HG02588 (cell line): ENCODE data around the gene RTP2.

Source experiments
- ATAC-seq: cut with Tn5 transposase; IDR thresholded peaks from one replicate; pipeline ENCODE4 v1.9.1; 2021; ENCODE audit warnings: mild to moderate bottlenecking, moderate library complexity; ENCODE audit not compliant: unreplicated experiment

The RTP2 gene

GRCh38 chr3:187702507-187703033 is at the start of gene RTP2:
Gene RTP2 (minus strand): TSS chr3:187702557. CDS start chr3:187702128, 429 bp downstream.
- ATAC-seq, result no peak

GRCh38 chr3:187750513-187751123 is 48.3 kb upstream of the RTP2 start:
- no peak for ATAC-seq

- ATAC-seq, result no peak
These were observed 47.7 kb upstream of the RTP2 start for GRCh38 chr3:187750006-187750512.

GRCh38 chr3:187748050-187748481 is 45.7 kb upstream of the RTP2 start:
- ATAC-seq, result peak; percentile 29

- no peak for ATAC-seq
These were observed 45.1 kb upstream of the RTP2 start for GRCh38 chr3:187747506-187747905.

- no peak for ATAC-seq
These were observed 44.3 kb upstream of the RTP2 start for GRCh38 chr3:187746442-187747281.

GRCh38 chr3:187746059-187746441 is 43.7 kb upstream of the RTP2 start:
- no peak for ATAC-seq

- peak; percentile 76 for ATAC-seq
These were observed 43.1 kb upstream of the RTP2 start, which contains the start of gene BCL6 for GRCh38 chr3:187745201-187746058. Gene BCL6 (minus strand): TSS chr3:187745468. CDS start chr3:187733693, 11,775 bp downstream.

- ATAC-seq, result no peak
These were observed 42.1 kb upstream of the RTP2 start for GRCh38 chr3:187744169-187745151.

- ATAC-seq, result no peak
These were observed 41.1 kb upstream of the RTP2 start for GRCh38 chr3:187743195-187744141.

GRCh38 chr3:187742351-187743171 is 40.2 kb upstream of the RTP2 start:
- ATAC-seq, result no peak

- ATAC-seq, result no peak
These were observed 39.3 kb upstream of the RTP2 start for GRCh38 chr3:187741403-187742350.

GRCh38 chr3:187740421-187741399 is 38.4 kb upstream of the RTP2 start:
- no peak for ATAC-seq

GRCh38 chr3:187739561-187740332 is 37.4 kb upstream of the RTP2 start:
- ATAC-seq, result no peak
